ENCODE data around the gene SMIM41. TPM values are rescaled to one million over a fixed set of nuclear protein-coding genes. Genes with fewer than 3 reads are reported as not detected.

SMIM41 gene
- total RNA-seq, 1 experiment from 2014 or later, result not detected

GRCh38 chr12:52145228-52146088 is 66.0 kb downstream of the SMIM41 start:
- no peak for DNase-seq (ENCODE audit: low read depth)

GRCh38 chr12:52146089-52146821 is 66.8 kb downstream of the SMIM41 start:
- DNase-seq (ENCODE audit: low read depth), result no peak

GRCh38 chr12:52146822-52147366 is 67.4 kb downstream of the SMIM41 start:
- no peak for DNase-seq (ENCODE audit: low read depth)

- DNase-seq (ENCODE audit: low read depth), result peak; percentile 99
Measured at GRCh38 chr12:52147367-52147963, 68.0 kb downstream of the SMIM41 start.

- DNase-seq (ENCODE audit: low read depth), result no peak
Measured at GRCh38 chr12:52147964-52148463, 68.5 kb downstream of the SMIM41 start.

- no peak for DNase-seq (ENCODE audit: low read depth)
Measured at GRCh38 chr12:52148464-52149181, 69.1 kb downstream of the SMIM41 start.

- no peak for DNase-seq (ENCODE audit: low read depth)
Measured at GRCh38 chr12:52149182-52149641, 69.7 kb downstream of the SMIM41 start.

GRCh38 chr12:52149651-52150241 is 70.2 kb downstream of the SMIM41 start:
- DNase-seq (ENCODE audit: low read depth), result no peak

- DNase-seq (ENCODE audit: low read depth), result no peak
Measured at GRCh38 chr12:52151153-52151836, 71.8 kb downstream of the SMIM41 start.

- peak; percentile 64 for DNase-seq (ENCODE audit: low read depth)
Measured at GRCh38 chr12:52151837-52152783, 72.6 kb downstream of the SMIM41 start.

GRCh38 chr12:52152905-52153317 is 73.4 kb downstream of the SMIM41 start:
- no peak for DNase-seq (ENCODE audit: low read depth)

- DNase-seq (ENCODE audit: low read depth), result peak; percentile 41
Measured at GRCh38 chr12:52155048-52155868, 75.8 kb downstream of the SMIM41 start.

- DNase-seq (ENCODE audit: low read depth), result no peak
Measured at GRCh38 chr12:52156311-52156710, 76.8 kb downstream of the SMIM41 start.

GRCh38 chr12:52156757-52157565 is 77.5 kb downstream of the SMIM41 start:
- no peak for DNase-seq (ENCODE audit: low read depth)

GRCh38 chr12:52157566-52158150 is 78.2 kb downstream of the SMIM41 start:
- DNase-seq (ENCODE audit: low read depth), result no peak

Measured in LHCN-M2 (cell line).